Measurements from ENCODE around the gene INPP5F.

INPP5F gene

DNA sequence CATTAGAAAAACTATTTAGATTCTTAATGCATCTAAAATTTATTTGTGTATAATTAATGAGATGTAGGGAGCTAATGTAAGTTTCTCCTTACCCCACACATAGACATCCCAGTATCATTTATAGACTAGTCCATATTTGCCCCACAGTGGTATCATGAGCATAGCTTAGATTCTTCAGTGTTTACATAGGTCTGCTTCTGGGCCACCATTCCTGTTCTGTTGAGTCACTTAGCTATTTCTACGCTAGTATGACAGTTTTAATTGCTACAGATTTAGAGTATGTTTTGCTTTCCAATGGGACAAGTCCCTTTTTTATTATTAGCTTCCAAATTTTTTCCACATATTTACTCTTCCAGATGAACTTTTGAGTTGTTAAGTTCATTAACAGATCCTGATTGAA, 77.4 kb downstream of the INPP5F start:
- DNase-seq (ENCODE audit: low read depth) = no peak
- no peak overlapping the region for H3K4me3 ChIP-seq (ENCODE audit: low read depth, low read length)
- no peak for TF ChIP-seq CTCF (IDR thresholded peaks at IDR 0.05; ENCODE audit: insufficient read depth, low read depth, low read length, missing control alignments)

DNA sequence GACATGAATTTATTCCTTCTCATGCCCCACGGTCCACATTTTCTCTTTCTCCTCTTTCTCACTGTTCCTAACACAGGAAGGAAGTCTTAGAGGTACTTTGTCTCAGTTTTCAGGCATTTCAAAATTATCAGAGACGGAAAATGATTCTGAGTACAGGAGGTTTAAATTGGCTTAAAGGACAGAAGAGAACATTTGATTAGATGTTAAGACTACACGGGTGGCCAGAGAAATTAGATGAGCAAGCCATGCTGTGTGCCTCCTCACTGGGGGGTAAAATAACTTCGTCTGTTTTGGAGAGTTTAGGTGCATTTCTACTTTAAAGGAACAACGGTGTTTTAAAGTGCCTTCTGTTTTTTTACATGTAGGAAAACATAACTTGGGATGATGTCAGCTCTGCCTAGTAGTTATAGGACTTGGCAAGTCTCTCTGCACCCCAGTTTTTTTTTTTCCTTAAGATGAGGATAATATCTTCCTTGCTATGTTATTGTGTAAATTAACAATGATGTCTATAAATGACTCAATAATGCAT, 79.9 kb downstream of the INPP5F start:
- H3K4me3 ChIP-seq (ENCODE audit: low read depth, low read length) = no peak overlapping the region
- no peak for DNase-seq (ENCODE audit: low read depth)
- no peak for TF ChIP-seq CTCF (IDR thresholded peaks at IDR 0.05; ENCODE audit: insufficient read depth, low read depth, low read length, missing control alignments)

DNA sequence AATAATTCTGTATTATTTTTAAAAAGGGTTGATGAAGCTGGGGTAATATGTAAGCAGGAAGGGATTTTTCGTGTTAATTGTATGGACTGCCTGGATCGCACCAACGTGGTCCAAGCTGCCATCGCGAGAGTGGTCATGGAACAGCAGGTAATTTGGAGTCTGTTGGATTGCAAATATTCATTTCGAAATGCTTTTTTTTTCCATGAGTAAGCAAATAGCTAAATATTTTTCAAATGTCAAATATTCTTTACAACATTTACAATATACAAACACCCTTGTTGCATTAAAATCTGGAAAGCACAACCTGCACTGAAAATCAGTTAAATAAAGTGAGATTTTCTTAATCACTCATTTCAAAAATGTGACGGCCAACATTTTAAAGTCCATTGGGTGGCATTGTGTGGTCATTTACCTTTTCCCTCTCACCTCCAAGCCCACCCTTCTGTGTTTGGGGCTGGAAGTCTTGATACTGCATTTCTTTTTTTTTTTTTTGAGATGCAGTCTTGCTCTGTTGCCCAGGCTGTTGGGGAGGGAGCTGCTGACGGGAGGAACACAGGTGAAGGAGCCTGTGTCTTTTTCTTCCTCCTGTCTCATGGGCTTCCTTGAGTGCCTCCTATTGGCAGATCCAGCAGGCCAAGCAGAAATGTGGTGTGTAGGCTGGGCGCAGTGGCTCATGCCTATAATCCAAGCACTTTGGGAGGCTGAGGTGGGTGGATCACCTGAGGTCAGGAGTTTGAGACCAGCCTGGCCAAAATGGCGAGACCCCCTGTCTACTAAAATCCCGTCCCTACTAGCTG, 80.7 kb downstream of the INPP5F start:
- DNase-seq (ENCODE audit: low read depth) = no peak
- no peak overlapping the region for H3K4me3 ChIP-seq (ENCODE audit: low read depth, low read length)
- no peak for TF ChIP-seq CTCF (IDR thresholded peaks at IDR 0.05; ENCODE audit: insufficient read depth, low read depth, low read length, missing control alignments)

GRCh38 chr10:119807960-119808697, 82.3 kb downstream of the INPP5F start:
- no peak overlapping the region for H3K4me3 ChIP-seq (ENCODE audit: low read depth, low read length)
- DNase-seq (ENCODE audit: low read depth) = peak; percentile 61
- TF ChIP-seq CTCF (IDR thresholded peaks at IDR 0.05; ENCODE audit: insufficient read depth, low read depth, low read length, missing control alignments) = no peak

DNA sequence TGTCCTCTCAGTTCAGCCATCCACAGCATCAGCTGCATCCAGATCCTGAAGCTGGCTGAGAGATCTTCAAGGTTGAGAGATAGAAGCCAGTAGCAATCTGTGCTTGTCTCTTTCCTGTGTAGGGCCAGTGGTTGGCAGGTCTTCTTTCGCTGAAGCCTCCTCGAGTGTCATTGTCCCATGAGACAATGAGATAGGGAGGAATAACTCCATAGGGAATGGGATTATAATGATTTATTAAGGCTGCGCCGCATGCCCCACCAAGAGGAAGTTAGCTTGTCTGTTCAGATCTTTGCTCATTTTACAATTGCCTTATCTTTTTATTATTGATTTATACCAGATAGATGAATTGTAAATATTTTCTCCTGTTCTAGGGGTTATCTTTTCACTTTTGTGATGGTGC, 85.3 kb downstream of the INPP5F start:
- no peak for DNase-seq (ENCODE audit: low read depth)
- TF ChIP-seq CTCF (IDR thresholded peaks at IDR 0.05; ENCODE audit: insufficient read depth, low read depth, low read length, missing control alignments) = no peak
- no peak overlapping the region for H3K4me3 ChIP-seq (ENCODE audit: low read depth, low read length)

GRCh38 chr10:119812684-119813083, 86.8 kb downstream of the INPP5F start:
- no peak overlapping the region for H3K4me3 ChIP-seq (ENCODE audit: low read depth, low read length)
- TF ChIP-seq CTCF (IDR thresholded peaks at IDR 0.05; ENCODE audit: insufficient read depth, low read depth, low read length, missing control alignments) = no peak
- no peak for DNase-seq (ENCODE audit: low read depth)

Data from GM12865 (cell line).